ENCODE data around the gene PLA1A.

- TF ChIP-seq POLR2A (IDR thresholded peaks at IDR 0.05; ENCODE audit: low read length) (no peak), GATA1 (IDR thresholded peaks at IDR 0.05; ENCODE audit: low read depth, low read length) (no peak)
Observed at GRCh38 chr3:119636891-119637611, 39.4 kb downstream of the PLA1A start.

Measured in erythroblast (primary cell).